HG03378 (cell line): ENCODE results near the gene CFAP99.

Source experiments
- ATAC-seq: cut with Tn5 transposase; IDR thresholded peaks from one replicate; pipeline ENCODE4 v1.9.1; 2021; ENCODE audit warnings: mild to moderate bottlenecking, moderate library complexity; ENCODE audit not compliant: unreplicated experiment

CFAP99 gene

DNA sequence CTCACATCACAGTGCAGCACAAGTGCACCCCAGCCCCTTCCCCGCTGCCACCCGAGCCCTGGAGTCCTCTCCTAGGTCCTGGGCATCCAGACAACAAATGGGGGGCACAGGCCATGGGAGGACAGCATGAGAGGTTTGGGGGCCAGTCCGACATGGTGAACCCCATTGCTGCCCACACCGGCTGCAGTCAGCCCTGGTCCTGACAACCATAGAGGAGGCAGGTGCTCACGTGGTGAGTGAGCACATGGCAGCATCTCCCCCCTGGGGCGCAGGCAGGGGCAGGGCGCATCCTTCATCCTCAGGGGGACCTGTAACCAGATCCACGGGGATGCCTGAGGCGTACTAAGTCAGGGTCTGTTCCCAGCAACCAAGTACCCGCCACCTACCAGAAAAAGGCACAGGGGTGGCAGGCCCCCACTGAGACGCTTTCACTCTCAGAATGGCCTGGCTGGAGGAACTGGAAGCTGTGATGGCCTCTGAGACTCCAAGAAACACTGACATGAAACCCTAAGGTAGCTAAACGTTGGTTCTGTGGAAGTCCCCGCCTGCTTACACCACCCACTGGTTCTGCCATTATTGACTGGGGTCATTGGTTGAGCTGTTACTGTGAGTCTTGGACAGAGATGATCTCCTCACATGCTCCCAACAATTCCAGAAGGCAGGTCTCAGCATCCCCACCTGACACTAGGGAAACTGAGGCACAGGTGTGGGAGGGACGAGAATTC is 6.8 kb upstream of the CFAP99 start:
- no peak for ATAC-seq

DNA sequence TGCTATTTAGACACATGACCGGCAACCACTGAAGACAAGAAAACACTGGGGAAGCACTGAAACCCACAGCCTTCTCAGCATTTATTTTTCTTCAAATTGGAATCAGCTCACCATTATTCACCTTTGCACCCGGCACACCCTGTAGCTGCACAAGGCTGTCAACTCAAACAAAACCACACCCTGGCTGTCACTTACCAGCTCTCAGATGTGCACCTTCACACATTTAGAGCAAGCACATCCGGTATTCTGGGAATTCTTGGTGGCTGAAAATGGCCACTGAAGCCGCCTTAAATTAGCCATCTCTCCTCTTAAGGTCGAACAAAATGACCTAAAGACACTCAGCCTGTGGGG is 6.2 kb upstream of the CFAP99 start:
- peak; percentile 39 for ATAC-seq

DNA sequence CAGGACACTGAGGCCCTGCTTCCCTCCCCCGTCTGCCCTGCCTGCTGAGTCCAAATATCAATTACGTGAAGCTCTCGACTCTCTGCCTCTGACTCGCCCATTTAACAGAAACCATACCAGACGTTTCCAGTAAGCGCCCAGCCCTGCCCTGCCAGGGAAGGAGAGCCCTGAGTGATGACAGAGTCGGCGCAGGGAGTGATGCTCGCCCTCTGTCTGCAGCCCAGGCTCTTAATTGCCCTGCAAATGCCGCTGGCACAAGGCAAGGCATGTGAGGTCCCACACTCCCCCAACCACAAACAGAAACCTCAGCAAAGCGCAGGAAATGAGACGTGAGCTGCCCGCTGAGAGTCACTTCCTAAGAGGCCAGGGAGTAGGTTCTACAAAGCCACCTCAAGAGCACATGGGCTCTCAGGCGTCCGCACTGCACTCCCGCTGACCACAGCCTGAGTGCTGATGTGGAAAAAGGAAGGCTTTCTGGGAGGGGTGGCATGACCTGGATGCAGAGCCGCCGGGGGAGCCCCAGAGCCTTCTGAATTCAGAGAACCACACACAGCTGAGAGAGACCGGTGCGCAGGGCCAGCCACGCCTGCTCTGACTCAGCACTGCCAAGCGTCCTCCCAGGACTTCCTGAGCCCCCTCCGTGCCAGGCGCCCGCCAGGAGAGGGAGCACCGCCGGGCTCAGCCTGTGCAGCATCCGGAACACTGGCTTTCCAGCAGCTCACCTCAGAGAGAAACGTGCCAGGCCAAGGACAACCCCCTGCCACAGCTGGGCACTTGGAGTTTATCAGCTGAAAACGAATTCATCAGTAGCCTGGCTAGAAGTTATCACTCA is 5.7 kb upstream of the CFAP99 start:
- ATAC-seq: peak; percentile 49

DNA sequence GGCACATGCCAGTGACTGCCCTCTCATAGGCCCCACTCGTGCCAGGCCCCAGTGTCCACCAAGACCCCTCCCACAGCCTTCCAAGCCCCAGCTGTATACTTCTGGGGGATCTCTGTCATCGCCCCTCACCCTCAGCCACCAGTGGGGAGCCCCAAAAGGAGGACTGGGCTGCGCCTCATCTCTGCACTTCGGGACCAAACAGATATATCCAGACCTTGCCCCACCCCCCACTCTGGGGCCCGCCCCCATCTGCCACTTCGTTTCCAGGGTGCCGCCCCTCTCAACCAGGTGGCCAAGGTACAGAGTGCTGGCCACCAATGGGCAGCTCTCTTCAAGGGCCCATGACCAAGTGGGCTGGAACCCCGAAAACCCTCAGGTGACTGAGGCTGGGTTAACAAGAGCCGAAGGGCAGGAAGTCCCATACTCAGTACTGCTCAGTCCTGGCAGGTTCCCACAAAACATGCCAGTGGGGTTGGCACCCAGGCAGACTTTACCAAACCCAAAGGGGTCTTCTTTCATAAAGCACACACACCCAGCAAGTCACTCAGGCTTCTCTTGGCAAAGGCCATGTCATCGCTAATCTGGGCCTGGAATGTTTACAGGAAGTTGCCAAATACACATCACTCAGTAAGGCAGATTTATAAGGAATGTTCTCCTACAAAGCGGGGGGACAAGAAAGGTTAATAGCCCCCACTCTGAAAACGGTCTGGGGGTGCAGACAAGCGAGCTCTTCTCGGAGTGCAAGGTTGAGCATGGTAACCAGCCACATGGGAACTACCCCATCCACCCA is 4.7 kb upstream of the CFAP99 start:
- ATAC-seq: no peak

DNA sequence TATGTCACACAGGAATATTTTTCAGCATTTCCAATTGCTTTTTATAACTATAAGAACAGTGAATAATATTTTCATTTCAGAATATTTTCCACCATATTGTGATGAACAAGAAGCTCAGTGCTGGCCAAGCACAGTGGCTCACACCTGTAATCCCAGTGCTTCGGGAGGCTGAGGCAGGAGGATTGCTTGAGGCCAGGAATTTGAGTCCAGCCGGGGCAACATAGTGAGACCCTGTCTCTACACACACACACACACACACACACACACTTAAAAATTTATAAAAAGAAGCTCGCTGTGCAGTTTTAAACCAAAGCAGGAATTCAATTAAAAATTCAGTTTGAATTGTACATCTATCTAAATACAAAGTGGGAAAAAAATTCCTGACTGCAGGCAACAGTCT is 3.5 kb upstream of the CFAP99 start:
- no peak for ATAC-seq

DNA sequence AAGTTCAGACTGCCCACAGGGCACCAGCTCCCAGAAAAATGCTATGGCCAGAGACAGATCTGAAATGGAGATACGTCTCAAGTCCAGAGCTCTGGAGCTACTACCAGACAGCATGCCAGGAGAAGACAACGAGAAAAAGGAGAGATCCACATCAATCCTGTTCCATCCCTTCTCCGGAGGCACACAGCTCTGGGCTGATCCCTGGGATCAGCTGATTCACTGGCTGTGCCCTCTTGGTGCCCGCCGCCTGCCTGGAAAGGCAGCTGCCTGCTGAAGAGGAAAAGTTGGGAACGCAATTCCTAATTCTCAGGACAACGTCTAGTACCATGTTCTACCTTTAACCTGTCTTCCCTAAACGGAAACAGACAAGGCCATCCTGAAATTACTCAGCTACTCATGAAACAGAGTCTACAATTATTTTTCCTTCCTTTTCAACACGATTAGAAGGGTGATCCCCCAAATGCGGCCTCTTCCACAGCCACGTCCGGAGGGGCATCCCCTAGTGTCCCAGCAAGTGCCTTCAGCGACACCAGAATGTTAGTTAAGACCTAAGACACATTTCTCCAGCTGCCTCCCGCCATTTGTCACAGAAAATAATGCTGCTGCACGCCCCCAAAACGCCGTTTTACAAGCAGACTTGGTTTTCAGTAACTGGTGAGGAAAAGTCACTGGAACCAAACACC is 2.7 kb upstream of the CFAP99 start:
- ATAC-seq: no peak

DNA sequence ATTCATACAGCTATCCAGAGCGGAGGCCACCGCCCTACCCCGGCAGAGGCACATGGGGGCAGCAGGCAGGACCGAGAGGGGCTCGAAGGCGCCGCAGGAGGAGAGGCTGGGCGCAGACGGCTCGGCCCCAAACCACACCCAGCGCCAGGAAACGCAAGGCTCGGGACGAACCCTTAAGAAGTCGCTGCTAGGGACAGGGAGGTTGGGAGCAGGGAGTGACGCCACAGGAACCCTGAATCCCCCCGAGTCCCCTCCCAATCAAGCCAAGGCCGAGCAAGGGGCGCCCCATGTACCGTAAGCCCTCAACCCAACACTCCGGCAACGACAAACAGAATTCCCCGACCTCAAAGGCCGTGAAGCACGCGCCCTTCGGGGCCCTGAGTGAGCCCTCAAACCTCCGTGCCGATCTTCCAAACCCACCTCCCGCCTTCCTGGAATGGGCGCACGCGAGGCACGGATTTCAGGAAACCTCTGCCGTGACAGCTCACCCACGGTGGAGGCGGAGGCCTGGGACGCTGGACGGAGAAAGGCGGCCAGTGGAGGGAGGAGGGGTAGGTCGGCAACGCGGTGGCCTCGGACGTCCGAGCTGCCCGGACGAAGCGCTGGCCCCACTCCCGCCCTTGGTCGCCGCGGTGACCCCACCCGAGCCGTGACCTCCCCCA is 2.1 kb upstream of the CFAP99 start:
- ATAC-seq: no peak

DNA sequence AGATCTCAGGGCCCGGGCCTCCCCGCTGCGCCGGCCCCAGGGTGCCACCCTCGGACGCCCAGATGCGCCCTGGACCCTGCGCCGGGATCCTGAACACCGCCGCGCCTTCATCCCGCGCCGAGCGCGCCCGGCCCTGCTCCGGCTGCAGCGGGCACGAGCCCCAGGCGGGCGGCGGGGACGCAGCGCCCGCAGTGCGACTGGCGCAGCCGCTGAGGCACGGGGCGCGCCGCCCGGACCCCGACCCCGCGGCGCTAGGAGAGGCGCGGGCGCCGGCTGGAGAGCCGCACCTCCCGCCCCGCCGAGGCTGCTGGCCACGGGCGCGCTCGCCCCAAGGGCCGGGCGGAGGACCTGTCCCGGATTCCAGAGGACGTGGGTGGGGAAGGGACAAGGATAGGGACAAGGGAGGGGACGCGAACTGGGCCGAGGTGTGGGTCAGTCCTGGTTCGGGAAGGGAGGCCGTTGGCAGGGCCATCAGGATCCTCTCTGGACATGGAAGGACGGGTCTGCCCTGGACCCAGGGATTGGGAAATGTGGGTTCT is 1.5 kb upstream of the CFAP99 start:
- no peak for ATAC-seq

DNA sequence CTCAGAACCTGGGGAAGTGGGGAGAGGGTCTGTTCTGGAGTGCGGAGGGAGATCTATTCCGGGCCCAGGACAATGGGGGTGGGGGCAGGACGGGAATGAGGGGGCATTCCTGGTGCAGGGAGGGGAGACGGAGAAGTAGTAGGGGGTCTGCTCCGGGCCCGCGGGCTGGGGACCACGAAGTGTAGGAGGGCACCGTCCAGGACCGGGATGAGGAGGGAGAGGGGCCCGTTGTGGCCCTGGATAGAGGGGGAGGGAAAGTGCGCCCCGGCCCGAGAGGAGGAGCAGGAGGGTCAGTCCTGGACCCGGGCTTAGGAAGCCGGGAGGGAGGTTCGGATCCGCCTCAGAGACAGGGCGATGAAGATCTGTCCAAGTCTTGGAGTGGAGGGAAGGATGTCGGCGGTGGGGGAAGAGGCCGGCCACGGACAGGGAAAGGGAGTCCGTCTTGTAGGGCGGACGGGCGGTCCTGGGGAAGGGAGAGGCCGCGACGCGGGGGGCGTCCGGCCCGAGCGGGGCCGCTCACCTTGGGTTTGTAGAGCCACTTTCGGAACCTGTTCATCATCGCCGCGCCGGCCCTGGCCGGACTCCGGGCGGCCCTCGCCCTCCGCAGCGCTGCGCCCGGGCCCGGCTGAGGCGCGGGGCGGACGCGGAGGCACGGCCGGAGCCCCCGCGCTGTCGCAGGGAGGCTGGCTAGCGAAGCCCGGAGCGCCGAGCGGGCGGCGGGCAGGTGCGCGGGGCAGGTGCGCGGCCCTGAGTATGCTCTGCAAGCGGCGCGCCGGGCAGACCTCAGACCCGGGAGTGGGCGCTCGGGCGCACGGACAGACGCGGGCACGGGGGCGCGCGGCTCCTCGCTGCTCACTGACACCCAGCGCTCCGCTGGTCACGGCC is 748 bp upstream of the CFAP99 start, which contains the start of gene ZFYVE28:
Gene ZFYVE28, minus strand, starts transcription at position 881 of the 885 bp plus-strand sequence. Its CDS starts 322 bp downstream, at position 559.
- peak; percentile 8 for ATAC-seq

DNA sequence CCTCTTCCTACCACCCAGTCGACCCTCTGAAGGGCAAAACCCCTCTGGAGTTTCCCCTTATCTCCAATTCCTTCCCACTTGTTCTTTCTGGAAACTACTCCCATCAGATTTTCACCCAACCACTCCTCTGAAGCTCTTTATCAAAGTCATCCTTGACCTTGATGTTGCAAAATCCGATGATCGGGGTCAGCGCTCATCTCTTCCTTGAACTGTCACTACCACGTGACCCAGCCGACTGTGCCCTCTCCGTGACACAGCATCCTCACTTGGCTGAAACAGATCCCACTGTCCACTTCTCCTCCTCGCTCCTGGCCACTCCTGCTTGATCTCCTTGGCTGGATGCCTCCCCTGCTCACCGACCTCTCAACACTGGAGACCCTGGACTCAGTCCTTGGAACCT is 1.1 kb downstream of the CFAP99 start:
- ATAC-seq: no peak

DNA sequence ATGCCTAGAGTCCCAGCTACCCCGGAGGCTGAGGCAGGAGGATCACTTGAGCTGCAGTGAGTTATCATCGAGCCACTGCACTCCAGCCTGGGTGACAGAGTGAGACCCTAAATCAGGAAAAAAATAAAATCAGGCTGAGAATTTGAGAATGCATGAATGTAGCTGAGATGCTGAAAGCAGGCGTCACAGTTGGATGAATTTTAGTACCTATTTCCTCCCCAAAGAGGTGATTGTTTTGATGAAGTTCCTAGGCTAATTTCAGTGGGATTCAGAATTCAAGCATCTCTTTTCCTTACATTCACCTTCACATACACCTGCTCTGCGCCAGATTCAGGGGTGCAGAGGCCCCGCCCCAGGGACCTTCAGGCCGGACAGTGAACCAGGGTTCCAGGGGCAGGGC is 3.2 kb downstream of the CFAP99 start:
- no peak for ATAC-seq

DNA sequence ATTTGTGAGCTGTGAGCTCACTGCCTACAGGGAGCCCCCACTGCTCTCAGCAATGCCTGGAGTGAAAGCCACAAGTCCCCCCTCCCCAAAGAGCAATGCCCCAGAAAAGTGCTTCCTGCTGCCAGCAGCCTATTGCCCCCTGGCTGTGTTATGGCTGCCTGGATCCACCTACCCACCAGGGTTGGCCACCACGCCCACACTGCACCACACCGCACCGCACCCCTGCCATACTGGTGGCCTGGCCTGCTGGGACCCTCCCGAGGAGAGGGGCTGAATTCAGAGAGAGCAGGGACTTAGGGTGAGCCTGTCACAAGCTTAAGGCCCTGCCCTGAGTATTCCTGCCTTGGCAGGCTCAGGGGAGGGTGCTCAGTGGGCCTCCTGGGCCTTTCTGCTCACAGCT is 4.3 kb downstream of the CFAP99 start:
- no peak for ATAC-seq

DNA sequence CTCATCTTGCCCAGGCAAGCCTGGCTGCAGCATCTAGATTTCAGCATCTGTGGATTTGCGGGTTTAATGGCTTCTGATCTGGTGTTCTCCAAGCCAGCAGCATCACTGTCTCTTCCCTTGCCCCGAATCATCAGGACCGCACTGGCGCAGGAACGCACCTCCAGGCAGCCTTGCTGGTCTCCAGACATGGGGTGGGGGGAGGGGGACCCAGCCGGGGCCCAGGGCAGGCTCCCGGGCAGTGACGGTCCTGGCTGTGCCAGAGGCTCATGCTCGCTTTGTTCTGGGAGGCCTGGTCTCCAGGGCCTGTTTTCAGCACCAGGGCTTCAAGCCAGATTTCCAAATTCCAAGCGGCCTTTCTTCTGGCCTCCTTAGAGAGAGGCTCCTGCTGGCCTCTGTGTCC is 4.9 kb downstream of the CFAP99 start:
- ATAC-seq: no peak

DNA sequence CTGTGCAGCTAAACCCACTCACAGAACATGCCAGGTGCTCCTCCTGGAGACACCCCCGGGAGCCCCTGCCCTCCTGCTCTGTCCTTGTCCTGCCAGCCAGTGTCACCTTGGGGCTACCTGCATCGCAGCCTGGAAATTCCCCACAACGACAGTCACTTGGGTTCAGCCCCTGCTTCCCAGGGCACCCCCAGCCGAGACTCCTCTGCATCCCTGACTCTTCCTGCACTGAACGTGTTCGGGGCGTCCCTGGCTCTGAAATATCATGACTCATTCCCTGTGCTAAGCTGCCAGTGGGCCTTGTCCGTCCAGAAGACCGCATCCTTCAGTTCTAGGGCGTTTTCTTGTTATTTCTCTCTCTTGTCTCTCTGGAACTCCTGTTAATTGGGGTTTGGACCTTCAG is 5.8 kb downstream of the CFAP99 start:
- no peak for ATAC-seq

DNA sequence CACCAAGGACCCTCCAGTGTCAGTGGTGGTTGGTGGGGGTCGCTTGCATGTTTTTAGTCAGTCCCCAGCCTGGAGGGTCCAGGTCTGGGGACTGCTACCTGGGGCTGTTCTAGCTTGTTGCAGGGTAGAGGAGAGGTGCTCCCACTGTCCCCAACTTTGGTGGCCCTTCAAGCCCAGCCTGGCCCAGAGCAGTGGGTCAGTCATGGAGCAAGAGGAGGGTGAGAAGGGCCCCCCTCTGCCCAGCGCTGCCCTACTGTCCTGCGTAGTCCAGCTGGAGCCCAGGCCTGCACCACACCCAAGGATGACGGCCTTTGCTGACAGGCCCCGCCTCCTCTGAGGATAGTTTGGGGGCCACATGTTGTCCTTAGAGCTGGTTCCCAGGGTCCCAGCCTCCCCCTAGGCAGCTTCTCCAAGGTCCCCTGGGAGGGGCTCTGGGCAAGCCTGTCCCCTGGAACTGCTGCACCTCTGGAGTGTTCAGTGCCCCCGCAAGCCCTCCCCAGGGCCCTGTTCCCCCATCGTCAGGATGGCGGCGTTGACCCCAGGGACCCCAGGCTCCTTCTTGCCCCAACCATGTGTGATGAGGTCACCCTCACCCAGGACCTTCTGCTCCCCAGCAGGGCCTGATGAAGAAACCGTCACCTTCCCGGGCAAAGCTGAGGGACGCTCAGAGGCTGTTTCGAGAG is 6.8 kb downstream of the CFAP99 start:
- no peak for ATAC-seq

DNA sequence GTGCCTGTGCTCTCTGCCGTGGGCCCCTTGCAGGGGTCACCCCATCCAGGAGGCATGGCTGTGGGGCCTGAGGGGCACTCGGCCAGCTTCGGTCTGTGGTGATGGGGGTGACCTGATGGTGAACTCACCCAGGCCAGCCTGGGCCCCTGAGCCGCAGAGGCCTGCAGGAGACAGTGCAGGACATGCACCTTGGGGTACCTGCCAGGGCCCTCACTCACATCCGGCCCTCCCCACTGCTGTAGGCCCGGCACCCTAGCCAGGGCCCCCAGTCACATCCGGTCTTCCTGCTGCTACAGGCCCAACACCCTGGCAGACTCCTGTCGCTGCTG is 7.3 kb downstream of the CFAP99 start:
- ATAC-seq: no peak

DNA sequence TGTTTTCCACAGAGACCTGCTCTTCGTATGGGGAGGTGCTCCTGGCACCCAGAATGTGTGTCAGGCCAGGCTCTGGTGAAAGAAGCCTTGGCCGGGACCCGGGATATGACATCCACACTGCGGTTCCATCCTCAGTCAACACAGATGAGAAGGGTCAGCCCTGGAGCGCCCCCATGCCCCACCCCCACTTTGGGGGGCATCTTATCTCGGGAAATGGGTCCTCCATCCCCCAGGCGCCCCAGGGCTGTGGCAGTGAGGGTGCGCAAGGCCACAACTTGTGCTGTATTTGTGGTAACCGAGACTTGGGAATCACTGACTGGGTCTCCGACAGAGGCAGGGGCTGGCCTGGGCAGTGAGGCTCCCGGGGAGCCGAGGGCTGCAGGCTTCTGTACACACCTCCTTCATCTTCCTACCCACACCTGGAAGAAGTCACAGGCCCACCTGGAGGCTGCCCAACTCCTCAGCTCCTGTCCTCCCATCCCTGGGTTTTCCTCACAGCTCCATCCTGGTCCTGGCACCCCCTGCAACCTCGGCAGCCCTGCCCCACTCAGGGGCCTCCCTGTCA is 8.0 kb downstream of the CFAP99 start:
- ATAC-seq: no peak
